Tibial nerve (tissue), 4 donors: ENCODE measurements around the gene CALHM3. TPM values are rescaled to one million over a fixed set of nuclear protein-coding genes. Genes with fewer than 3 reads are reported as not detected.

Source experiments
- DNase-seq, 2 donors: peaks; one replicate each; pipeline ENCODE4 v3.0.0-alpha.2; 2019; ENCODE audit warnings: low spot score in 2 of 2
- H3K27ac ChIP-seq, 4 donors: fragments of 200-600 bp; sonication (generic) in 3 of 4; one replicate each; pipeline ENCODE4 v1.5.1; 2017 to 2019; ENCODE audit warnings: mild to moderate bottlenecking in 1 of 4
- H3K27me3 ChIP-seq, 2 donors: fragments of 200-600 bp; sonication (generic) in 1 of 2; one replicate each; pipeline versions ENCODE4 v1.5.1 to v1.6.0; 2017 to 2019
- H3K36me3 ChIP-seq, 3 donors: fragments of 200-600 bp; sonication (generic); one replicate each; pipeline ENCODE4 v1.5.1; 2018 to 2019
- H3K4me1 ChIP-seq, 4 donors: fragments of 200-600 bp; sonication (generic) in 3 of 4; one replicate each; pipeline ENCODE4 v1.5.1; 2017 to 2019
- H3K4me3 ChIP-seq, 4 donors: fragments of 200-600 bp; sonication (generic) in 3 of 4; one replicate each; pipeline ENCODE4 v1.5.1; 2017 to 2019; ENCODE audit warnings: mild to moderate bottlenecking in 1 of 4, moderate library complexity in 1 of 4
- H3K9me3 ChIP-seq, 4 donors: fragments of 200-600 bp; sonication (generic) in 3 of 4; one replicate each; pipeline ENCODE4 v1.5.1; 2017 to 2019
- EP300 ChIP-seq, 2 donors: sonication (generic); formaldehyde crosslinking; IDR thresholded peaks; one replicate each; pipeline ENCODE4 v1.6.1; 2017; ENCODE audit warnings: antibody characterized with exemption in 2 of 2, mild to moderate bottlenecking in 1 of 2
- POLR2A ChIP-seq, 2 donors: fragments of 450-650 bp; IDR thresholded peaks; one replicate each; pipeline ENCODE4 v1.6.1; 2017; ENCODE audit warnings: antibody characterized with exemption in 2 of 2, mild to moderate bottlenecking in 2 of 2, moderate library complexity in 2 of 2
- WGBS, 2 donors: methylation state at CpG; one replicate each; pipeline ENCODE4 v1.1.5; 2018; 5-methylcytosine and 5-hydroxymethylcytosine counted together
- total RNA-seq, 4 donors: library from RNA; depleted of rRNA; stranded (reverse); fragments of >200 nt; gene quantifications; one replicate each; pipeline ENCODE4 v1.1.0, GENCODE V29; 2016
- TF ChIP-seq, protein P1 (sequence below), 5 experiments: fragments of 200-600 bp in 3 of 5; fragments of 450-650 bp in 2 of 5; sonication (generic) in 3 of 5; IDR thresholded peaks; one replicate each; pipeline ENCODE4 v1.5.1; 2016 to 2019; ENCODE audit warnings: antibody characterized with exemption in 5 of 5, mild to moderate bottlenecking in 3 of 5, moderate library complexity in 2 of 5

The CALHM3 gene
- total RNA-seq, 4 donors from 2014 or later: not detected

- WGBS, 2 donors: 83 to 87% methylated on average over 14 of the region's 14 CpGs
- H3K4me3 ChIP-seq: no peak overlapping the region
- H3K4me1 ChIP-seq: peaks cover 0 to under 1% (median 0%) of the 10 kb centered on the region in 4 donors
- no peaks in the 10 kb centered on the region for H3K9me3 ChIP-seq
- H3K27me3 ChIP-seq: no peaks in the 10 kb centered on the region
- DNase-seq: no peak
- H3K36me3 ChIP-seq: peaks cover 0 to 3% (median 0%) of the 10 kb centered on the region in 3 donors
- H3K27ac ChIP-seq: no peak overlapping the region
- TF ChIP-seq EP300 (IDR thresholded peaks at IDR 0.05) (no peak), POLR2A (IDR thresholded peaks at IDR 0.05) (no peak)
- TF ChIP-seq, protein P1, sequence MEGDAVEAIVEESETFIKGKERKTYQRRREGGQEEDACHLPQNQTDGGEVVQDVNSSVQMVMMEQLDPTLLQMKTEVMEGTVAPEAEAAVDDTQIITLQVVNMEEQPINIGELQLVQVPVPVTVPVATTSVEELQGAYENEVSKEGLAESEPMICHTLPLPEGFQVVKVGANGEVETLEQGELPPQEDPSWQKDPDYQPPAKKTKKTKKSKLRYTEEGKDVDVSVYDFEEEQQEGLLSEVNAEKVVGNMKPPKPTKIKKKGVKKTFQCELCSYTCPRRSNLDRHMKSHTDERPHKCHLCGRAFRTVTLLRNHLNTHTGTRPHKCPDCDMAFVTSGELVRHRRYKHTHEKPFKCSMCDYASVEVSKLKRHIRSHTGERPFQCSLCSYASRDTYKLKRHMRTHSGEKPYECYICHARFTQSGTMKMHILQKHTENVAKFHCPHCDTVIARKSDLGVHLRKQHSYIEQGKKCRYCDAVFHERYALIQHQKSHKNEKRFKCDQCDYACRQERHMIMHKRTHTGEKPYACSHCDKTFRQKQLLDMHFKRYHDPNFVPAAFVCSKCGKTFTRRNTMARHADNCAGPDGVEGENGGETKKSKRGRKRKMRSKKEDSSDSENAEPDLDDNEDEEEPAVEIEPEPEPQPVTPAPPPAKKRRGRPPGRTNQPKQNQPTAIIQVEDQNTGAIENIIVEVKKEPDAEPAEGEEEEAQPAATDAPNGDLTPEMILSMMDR (IDR thresholded peaks at IDR 0.05): no peak
These were observed 13.4 kb downstream of the CALHM3 start for GRCh38 chr10:103465411-103466179.

DNA sequence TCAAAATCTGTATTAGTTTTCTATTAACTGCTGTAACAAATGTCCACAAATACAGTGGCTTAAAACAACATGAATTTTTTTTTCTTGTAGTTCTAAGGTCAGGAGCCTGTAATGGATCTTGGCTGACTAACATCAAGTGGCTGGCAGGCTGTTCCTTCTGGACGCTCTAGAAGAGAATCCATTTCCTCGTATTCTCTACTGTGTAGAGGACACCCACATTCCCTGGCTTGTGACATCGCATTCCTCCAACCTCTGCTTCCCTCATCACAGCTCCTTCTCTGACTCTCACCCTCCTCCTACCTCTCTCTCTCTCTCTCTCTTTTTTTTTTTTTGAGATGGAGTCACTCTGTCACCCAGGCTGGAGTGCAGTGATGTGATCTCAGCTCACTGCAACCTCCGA lies 15.5 kb downstream of the CALHM3 start:
- Histone ChIP-seq H3K27me3 (no peaks in the 10 kb centered on the region), H3K9me3 (no peaks in the 10 kb centered on the region), H3K36me3 (peaks cover 0 to 3% (median 0%) of the 10 kb centered on the region in 3 donors), H3K27ac (no peak overlapping the region), H3K4me1 (no peaks in the 10 kb centered on the region), H3K4me3 (no peak overlapping the region)
- TF ChIP-seq POLR2A (IDR thresholded peaks at IDR 0.05): no peak
- TF ChIP-seq, protein P1 (IDR thresholded peaks at IDR 0.05): no peak
- TF ChIP-seq EP300 (IDR thresholded peaks at IDR 0.05): no peak
- no peak for DNase-seq
- 62 to 63% methylated on average over 4 of the region's 4 CpGs for WGBS, 2 donors

DNA sequence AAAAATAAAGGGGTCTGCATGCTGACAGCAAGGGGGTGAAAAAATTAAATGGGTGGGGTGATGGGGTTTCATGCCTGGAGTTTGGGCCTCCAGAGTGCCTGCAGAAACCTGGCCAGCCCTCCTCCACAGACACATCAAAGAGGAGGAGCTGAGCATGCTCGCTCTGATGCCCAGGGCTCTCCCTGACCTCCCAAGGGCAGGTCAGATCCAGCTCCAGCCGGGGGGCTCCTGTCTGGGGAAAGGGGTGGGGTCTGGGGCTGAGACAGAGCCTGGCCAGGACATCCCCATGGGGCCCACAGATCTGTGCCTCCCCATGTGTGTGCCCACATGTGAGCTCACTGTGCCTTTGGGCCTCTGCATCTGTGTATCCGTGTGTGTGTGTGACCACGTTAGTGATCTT lies 19.4 kb downstream of the CALHM3 start:
- H3K4me3 ChIP-seq: no peak overlapping the region
- H3K9me3 ChIP-seq: no peaks in the 10 kb centered on the region
- no peak overlapping the region for H3K27ac ChIP-seq
- peaks cover 0 to 3% (median 0%) of the 10 kb centered on the region in 3 donors for H3K36me3 ChIP-seq
- no peaks in the 10 kb centered on the region for H3K4me1 ChIP-seq
- TF ChIP-seq POLR2A (IDR thresholded peaks at IDR 0.05): no peak
- TF ChIP-seq, protein P1 (IDR thresholded peaks at IDR 0.05): no peak
- no peak for TF ChIP-seq EP300 (IDR thresholded peaks at IDR 0.05)
- no peak for DNase-seq
- WGBS, 2 donors: 27 to 50% methylated on average over 2 to 4 of the region's 4 CpGs
- H3K27me3 ChIP-seq: no peaks in the 10 kb centered on the region

- WGBS, 2 donors: 59 to 60% methylated on average over 6 to 8 of the region's 9 CpGs
- no peak for TF ChIP-seq EP300 (IDR thresholded peaks at IDR 0.05)
- no peak for TF ChIP-seq POLR2A (IDR thresholded peaks at IDR 0.05)
- TF ChIP-seq, protein P1 (IDR thresholded peaks at IDR 0.05): no peak
- Histone ChIP-seq H3K4me1 (no peaks in the 10 kb centered on the region), H3K9me3 (no peaks in the 10 kb centered on the region), H3K4me3 (no peak within 1 kb of the TSS), H3K27me3 (no peaks in the 10 kb centered on the region), H3K36me3 (peaks cover 0 to 3% (median 0%) of the 10 kb centered on the region in 3 donors), H3K27ac (no peak within 1 kb of the TSS)
- no peak for DNase-seq
These were observed 20.3 kb downstream of the CALHM3 start, which contains the start of gene CALHM1 for GRCh38 chr10:103458720-103459119. CALHM1 (minus strand) TSS chr10:103458900; CDS start chr10:103458751, 149 bp downstream.

DNA sequence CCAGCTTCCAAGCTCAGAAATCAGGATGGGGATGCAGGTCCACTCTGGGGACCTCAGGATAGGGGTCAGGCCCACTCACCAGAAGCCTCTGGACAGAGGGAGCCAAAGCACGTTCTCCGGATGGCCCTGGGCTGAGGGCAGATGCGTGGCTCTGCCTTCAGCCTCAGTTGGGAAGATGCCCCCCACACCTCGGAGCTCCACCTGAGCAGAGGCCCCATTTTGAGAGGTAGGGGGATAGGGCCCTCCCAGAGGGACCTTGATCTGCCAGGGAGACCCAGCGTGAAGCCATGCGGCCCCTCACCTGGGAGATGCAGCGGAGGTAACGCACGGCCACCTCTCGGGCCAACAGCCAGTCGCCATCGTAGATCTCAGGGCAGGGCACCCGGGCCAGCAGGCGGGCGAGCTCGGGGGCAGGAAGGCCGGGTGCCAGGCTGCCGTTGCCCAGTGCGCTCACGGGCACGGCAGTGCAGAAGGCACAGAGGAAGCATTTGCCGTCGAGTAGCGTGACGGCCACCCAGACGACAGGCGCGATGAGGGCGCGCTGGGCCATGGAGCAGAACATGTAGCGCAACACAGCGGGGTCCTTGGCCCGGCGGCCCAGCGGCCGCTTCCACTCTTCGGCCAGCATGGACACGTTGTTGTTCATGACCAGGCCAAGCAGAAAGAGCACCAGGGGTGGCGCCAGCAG lies 21.0 kb downstream of the CALHM3 start:
- no peaks in the 10 kb centered on the region for H3K9me3 ChIP-seq
- H3K27ac ChIP-seq: no peak overlapping the region
- no peaks in the 10 kb centered on the region for H3K27me3 ChIP-seq
- no peak for DNase-seq
- 94 to 96% methylated on average over 23 to 38 of the region's 39 CpGs for WGBS, 2 donors
- TF ChIP-seq, protein P1 (IDR thresholded peaks at IDR 0.05): no peak
- TF ChIP-seq POLR2A (IDR thresholded peaks at IDR 0.05) (no peak), EP300 (IDR thresholded peaks at IDR 0.05) (no peak)
- H3K4me1 ChIP-seq: peaks cover 0 to under 1% (median 0%) of the 10 kb centered on the region in 4 donors
- H3K4me3 ChIP-seq: no peak overlapping the region
- peaks cover 0 to 3% (median 0%) of the 10 kb centered on the region in 3 donors for H3K36me3 ChIP-seq
